ENCODE data around the gene ATP8A2. TPM values are rescaled to one million over a fixed set of nuclear protein-coding genes. Genes with fewer than 3 reads are reported as not detected.
A peak's percentile ranks its signal among the peaks of the same experiment; 100 is the strongest.

Gene ATP8A2
- total and polyA plus RNA-seq, 2 of the 4 experiments (the other 2 are of a cell fraction), result 0.02 to 0.18 TPM

- no peaks in the 10 kb centered on the region for H4K20me1 ChIP-seq (ENCODE audit: insufficient read depth, low read length)
- ATAC-seq (ENCODE audit: low read depth) (peak; percentile 64), DNase-seq (peak; percentile 63)
- TF ChIP-seq MAZ (IDR thresholded peaks at IDR 0.05; ENCODE audit: borderline replicate concordance, low read depth, low read length) (no peak), CEBPB (IDR thresholded peaks at IDR 0.05; ENCODE audit: low read depth, low read length) (0 out of 2 replicates have a peak, but pooled peaks have one; percentile 13)
- no peak overlapping the region for H3K23ac ChIP-seq (ENCODE audit: low read depth, low read length)
- WGBS, 2 experiments (ENCODE audit: extremely low coverage in 2 of 2, insufficient read length in 1 of 2), result 100% methylated on average over 2 of the region's 22 CpGs; no CpG with 5 or more reads in 1 of the 2 experiments
- H3K9me1 ChIP-seq (ENCODE audit: insufficient read depth, low read length), result 0 out of 2 replicates have a peak, but pooled peaks cover 3% of the 10 kb centered on the region
- H3K4ac ChIP-seq (ENCODE audit: low read depth, low read length), result no peak overlapping the region
- H2BK120ac ChIP-seq (ENCODE audit: low read depth, low read length), result no peak overlapping the region
- H2AK9ac ChIP-seq (replicated peaks; ENCODE audit: low read depth, low read length, poor library complexity), result no peak overlapping the region
- H3K79me1 ChIP-seq (ENCODE audit: low read depth in 1 of 2, low read length in 2 of 2), result no peaks in the 10 kb centered on the region
- H3K9ac ChIP-seq (ENCODE audit: low read depth, low read length), result no peak overlapping the region
- no peak overlapping the region for H2BK15ac ChIP-seq (ENCODE audit: low read depth, low read length)
- no peaks in the 10 kb centered on the region for H3K9me3 ChIP-seq (ENCODE audit: control insufficient read depth, insufficient read depth, low read length)
- no peak overlapping the region for H3K4me3 ChIP-seq (ENCODE audit: insufficient read depth, low read depth, low read length)
- ChIA-PET POLR2A (ENCODE audit: unreplicated experiment) (no interaction called here), CTCF (no interaction called here)
- intact Hi-C loops (cut with micrococcal nuclease), result no loop called here
- no peaks in the 10 kb centered on the region for H3K4me1 ChIP-seq (ENCODE audit: control insufficient read depth, insufficient read depth, low read length)
- 0 out of 2 replicates have a peak overlapping the region, but pooled peaks have one; percentile 23 for H3K27ac ChIP-seq (ENCODE audit: insufficient read depth, low read length)
- H3K56ac ChIP-seq (ENCODE audit: extremely low read depth, insufficient read depth, low read length), result no peak overlapping the region
- no peaks in the 10 kb centered on the region for H3K27me3 ChIP-seq (ENCODE audit: control insufficient read depth, insufficient read depth, low read length)
- in situ Hi-C loops (cut with MboI; ENCODE audit: low sequenced_read_pairs), result no loop called here
- no peak overlapping the region for H4K5ac ChIP-seq (ENCODE audit: low read depth, low read length)
- no peak overlapping the region for H3K14ac ChIP-seq (replicated peaks; ENCODE audit: low read depth, low read length)
- H2BK20ac ChIP-seq (ENCODE audit: low read depth, low read length), result no peak overlapping the region
- H2AK5ac ChIP-seq (ENCODE audit: low read depth, low read length), result no peak overlapping the region
- no peak overlapping the region; a peak in 1 of 4 replicates for H4K8ac ChIP-seq (ENCODE audit: low read depth in 2 of 2, low read length in 2 of 2)
- H3K36me3 ChIP-seq (ENCODE audit: control insufficient read depth, insufficient read depth, low read length), result no peaks in the 10 kb centered on the region
- no peak overlapping the region for H4K91ac ChIP-seq (ENCODE audit: insufficient read depth, low read depth, low read length)
- H3K4me2 ChIP-seq (ENCODE audit: low read depth, low read length), result peak overlapping the region; percentile 50; the same call in 1 of the 2 replicates
- H2AFZ ChIP-seq (replicated peaks; ENCODE audit: low read length, poor library complexity), result no peak overlapping the region
- peak overlapping the region; percentile 74 for H2BK5ac ChIP-seq (ENCODE audit: low read depth, low read length, poor library complexity, severe bottlenecking)
- 0 out of 2 replicates have a peak overlapping the region, but pooled peaks have one; percentile 20 for H3K18ac ChIP-seq (ENCODE audit: low read depth, low read length)
- dilution Hi-C loops (cut with HindIII; ENCODE audit: low sequenced_read_pairs, unreplicated experiment), result no loop called here
- no TSS peak for BruUV-seq (replicated peaks)
Observed at GRCh38 chr13:26019881-26020870, 648.4 kb downstream of the ATP8A2 start.
